Breast epithelium (tissue), 4 donors: Measurements from ENCODE around the gene NUP107. TPM values are rescaled to one million over a fixed set of nuclear protein-coding genes. Genes with fewer than 3 reads are reported as not detected.

Experiments
- DNase-seq, 2 donors: peaks; one replicate each; pipeline ENCODE4 v3.0.0-alpha.2; 2019; ENCODE audit warnings: low spot score in 2 of 2
- H3K27ac ChIP-seq, 2 donors: fragments of 200-600 bp; sonication (generic) in 1 of 2; one replicate each; pipeline ENCODE4 v1.5.1; 2016 to 2019; ENCODE audit warnings: mild to moderate bottlenecking in 1 of 2
- H3K27me3 ChIP-seq, 2 donors: fragments of 200-600 bp; sonication (generic) in 1 of 2; one replicate each; pipeline versions ENCODE4 v1.5.1 to v1.6.0; 2017 to 2019; ENCODE audit warnings: control low read depth in 1 of 2, mild to moderate bottlenecking in 1 of 2
- H3K36me3 ChIP-seq: fragments of 200-600 bp; one replicate; pipeline ENCODE4 v1.5.1; 2019
- H3K4me1 ChIP-seq, 2 donors: fragments of 200-600 bp; sonication (generic); one replicate each; pipeline ENCODE4 v1.5.1; 2016 to 2019; ENCODE audit warnings: control low read depth in 1 of 2
- H3K4me3 ChIP-seq, 3 donors: fragments of 200-600 bp; sonication (generic); 1 replicate in 2 of 3; 2 replicates in 1 of 3; pipeline ENCODE4 v1.5.1; 2016 to 2019; ENCODE audit warnings: mild to moderate bottlenecking in 3 of 3, moderate library complexity in 2 of 3
- H3K9me3 ChIP-seq, 2 donors: fragments of 200-600 bp; sonication (generic) in 1 of 2; one replicate each; pipeline ENCODE4 v1.5.1; 2016 to 2019; ENCODE audit warnings: control low read depth in 1 of 2
- POLR2A ChIP-seq: fragments of 450-650 bp; IDR thresholded peaks from one replicate; pipeline ENCODE4 v1.6.1; 2016; ENCODE audit warnings: antibody characterized with exemption, mild to moderate bottlenecking, moderate library complexity
- POLR2AphosphoS5 ChIP-seq, 3 donors: sonication (generic); formaldehyde crosslinking; IDR thresholded peaks; one replicate each; pipeline ENCODE4 v1.6.1; 2017; ENCODE audit warnings: antibody characterized with exemption in 3 of 3
- intact Hi-C: fragments of 100-400 bp; cut with DNase I; formaldehyde crosslinking; loops from one replicate; pipeline ENCODE4 v1.15.1; 2023; ENCODE audit warnings: low total_unique reads
- total RNA-seq, 3 donors: library from RNA; depleted of rRNA; stranded (reverse); fragments of >200 nt; gene quantifications; one replicate each; pipeline ENCODE4 v1.1.0, GENCODE V29; 2016
- TF ChIP-seq, protein P1 (sequence below), 3 donors: fragments of 450-650 bp; IDR thresholded peaks; one replicate each; pipeline ENCODE4 v1.5.1; 2016 to 2017; ENCODE audit warnings: antibody characterized with exemption in 3 of 3, mild to moderate bottlenecking in 3 of 3, moderate library complexity in 3 of 3

Gene NUP107
- total RNA-seq, 3 donors from 2014 or later: 44.6 to 62.6 (median 58.7) TPM

DNA sequence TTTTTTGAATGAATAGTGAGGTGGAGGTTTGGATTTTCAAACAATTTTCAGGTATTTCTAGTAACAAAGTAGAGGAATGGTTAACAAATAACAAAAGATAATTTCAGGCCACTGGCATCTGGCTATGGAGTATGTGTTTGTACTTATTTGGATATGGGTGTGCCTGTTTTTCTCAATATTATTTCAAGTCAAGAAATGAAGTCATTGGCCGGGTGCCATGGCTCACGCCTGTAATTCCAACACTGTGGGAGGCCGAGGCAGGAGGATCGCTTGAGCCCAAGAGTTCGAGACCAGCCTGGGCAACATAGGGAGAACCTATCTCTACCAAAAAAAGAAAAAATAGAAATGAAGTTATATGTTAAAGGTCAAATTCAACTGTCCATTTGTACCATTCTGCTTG, 73.1 kb downstream of the NUP107 start:
- intact Hi-C loops: no loop called here
- no peaks in the 10 kb centered on the region for H3K4me1 ChIP-seq
- no peaks in the 10 kb centered on the region for H3K36me3 ChIP-seq
- H3K27me3 ChIP-seq: no peaks in the 10 kb centered on the region
- no peak overlapping the region for H3K4me3 ChIP-seq
- no peak overlapping the region for H3K27ac ChIP-seq
- no peak for DNase-seq
- no peak for TF ChIP-seq POLR2A
- no peak for TF ChIP-seq POLR2AphosphoS5 (IDR thresholded peaks at IDR 0.05)
- TF ChIP-seq, protein P1, sequence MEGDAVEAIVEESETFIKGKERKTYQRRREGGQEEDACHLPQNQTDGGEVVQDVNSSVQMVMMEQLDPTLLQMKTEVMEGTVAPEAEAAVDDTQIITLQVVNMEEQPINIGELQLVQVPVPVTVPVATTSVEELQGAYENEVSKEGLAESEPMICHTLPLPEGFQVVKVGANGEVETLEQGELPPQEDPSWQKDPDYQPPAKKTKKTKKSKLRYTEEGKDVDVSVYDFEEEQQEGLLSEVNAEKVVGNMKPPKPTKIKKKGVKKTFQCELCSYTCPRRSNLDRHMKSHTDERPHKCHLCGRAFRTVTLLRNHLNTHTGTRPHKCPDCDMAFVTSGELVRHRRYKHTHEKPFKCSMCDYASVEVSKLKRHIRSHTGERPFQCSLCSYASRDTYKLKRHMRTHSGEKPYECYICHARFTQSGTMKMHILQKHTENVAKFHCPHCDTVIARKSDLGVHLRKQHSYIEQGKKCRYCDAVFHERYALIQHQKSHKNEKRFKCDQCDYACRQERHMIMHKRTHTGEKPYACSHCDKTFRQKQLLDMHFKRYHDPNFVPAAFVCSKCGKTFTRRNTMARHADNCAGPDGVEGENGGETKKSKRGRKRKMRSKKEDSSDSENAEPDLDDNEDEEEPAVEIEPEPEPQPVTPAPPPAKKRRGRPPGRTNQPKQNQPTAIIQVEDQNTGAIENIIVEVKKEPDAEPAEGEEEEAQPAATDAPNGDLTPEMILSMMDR (IDR thresholded peaks at IDR 0.05): no peak
- no peaks in the 10 kb centered on the region for H3K9me3 ChIP-seq

DNA sequence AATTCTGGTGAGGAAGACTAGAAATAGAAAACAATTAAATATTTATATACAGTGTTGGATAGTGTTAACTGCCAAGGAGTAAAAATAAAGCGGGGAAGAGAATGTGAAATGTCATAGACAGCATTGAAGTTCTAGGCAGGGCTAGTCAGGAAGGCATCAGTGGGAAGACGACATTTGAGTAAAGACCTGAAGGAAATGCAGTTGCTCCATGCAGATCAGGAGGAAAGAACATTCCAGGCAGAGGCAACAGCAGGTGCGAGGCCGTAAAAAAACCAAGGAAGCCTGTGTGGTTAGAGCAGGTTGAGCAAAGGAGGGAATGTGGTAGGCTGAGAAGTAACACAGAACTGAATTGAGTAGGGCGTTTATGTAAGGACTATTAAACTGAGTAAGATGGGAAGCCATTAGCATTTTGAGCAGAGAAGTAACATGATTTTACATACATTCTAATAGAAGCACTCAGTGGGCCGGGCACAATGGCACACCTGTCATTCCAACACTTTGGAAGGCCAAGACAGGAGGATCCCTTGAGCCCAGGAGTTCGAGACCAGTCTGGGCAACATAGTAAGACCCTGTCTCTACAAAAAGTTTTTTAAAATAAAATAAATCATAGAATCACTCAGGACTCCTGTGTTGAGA, 74.1 kb downstream of the NUP107 start:
- no peaks in the 10 kb centered on the region for H3K36me3 ChIP-seq
- intact Hi-C loops: no loop called here
- no peaks in the 10 kb centered on the region for H3K27me3 ChIP-seq

DNA sequence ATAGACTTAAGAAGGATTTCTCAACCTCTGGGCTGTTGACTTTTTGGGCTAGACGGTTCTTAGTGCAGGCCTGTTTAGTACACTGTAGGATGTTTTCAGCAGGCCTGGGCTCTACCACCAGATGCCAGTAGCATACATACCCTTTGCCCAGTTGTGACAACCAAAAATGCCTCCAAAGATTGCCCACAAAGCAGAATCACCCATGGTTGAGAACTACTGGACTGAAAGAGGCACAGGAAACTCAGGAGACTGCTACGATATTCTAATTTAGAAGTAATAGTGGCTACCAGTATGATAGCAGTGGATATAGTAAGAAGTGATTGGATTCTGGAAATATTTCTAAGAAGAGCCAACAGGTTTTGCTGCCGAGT, 74.6 kb downstream of the NUP107 start:
- intact Hi-C loops: no loop called here
- Histone ChIP-seq H3K36me3 (no peaks in the 10 kb centered on the region), H3K4me3 (no peak overlapping the region), H3K4me1 (no peaks in the 10 kb centered on the region), H3K27ac (no peak overlapping the region), H3K9me3 (no peaks in the 10 kb centered on the region), H3K27me3 (no peaks in the 10 kb centered on the region)
- DNase-seq: no peak
- no peak for TF ChIP-seq POLR2A
- TF ChIP-seq, protein P1 (IDR thresholded peaks at IDR 0.05): no peak

More for the DNA sequence above, 74.1 kb downstream of the NUP107 start:
- no peak for DNase-seq
- TF ChIP-seq POLR2A (no peak), POLR2AphosphoS5 (IDR thresholded peaks at IDR 0.05) (no peak)
- TF ChIP-seq, protein P1 (IDR thresholded peaks at IDR 0.05): no peak
- H3K27ac ChIP-seq: no peak overlapping the region
- H3K4me1 ChIP-seq: no peaks in the 10 kb centered on the region
- no peak overlapping the region for H3K4me3 ChIP-seq
- no peaks in the 10 kb centered on the region for H3K9me3 ChIP-seq

DNA sequence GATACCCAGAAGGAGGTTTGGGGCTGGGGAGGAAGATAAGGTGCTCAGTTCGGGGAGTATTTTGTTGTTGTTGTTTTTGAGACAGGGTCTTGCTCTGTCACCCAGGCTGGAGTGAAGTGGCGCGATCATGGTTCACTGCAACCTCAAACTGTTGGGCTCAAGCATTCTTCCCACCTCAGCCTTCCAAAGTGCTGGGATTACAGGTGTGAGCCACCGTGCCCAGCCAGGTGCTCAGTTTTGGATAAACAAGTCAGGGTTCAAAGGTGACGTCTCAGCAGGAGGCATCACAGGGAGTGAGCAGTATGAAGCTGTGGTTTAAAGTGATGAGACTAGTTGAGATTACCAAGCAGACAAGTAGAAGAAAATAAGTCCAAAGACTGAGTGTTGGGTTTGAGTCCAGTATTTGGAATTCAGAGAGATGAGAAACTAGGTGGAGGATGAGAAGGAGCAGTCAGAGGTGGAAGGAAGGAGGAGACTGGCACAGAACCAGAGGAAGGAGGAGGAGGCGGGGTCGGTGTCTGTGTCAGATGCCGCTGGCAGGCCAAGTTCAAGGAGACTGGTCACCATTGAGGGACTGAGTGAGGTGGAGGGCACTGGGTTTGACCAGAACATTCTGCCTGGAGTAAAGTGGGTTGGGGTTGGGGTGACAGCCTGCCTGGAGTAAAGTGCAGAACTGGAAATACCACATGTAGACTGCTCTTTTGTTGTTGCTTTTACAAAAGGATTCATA, 75.3 kb downstream of the NUP107 start:
- no peak overlapping the region for H3K4me3 ChIP-seq
- no peaks in the 10 kb centered on the region for H3K27me3 ChIP-seq
- TF ChIP-seq, protein P1 (IDR thresholded peaks at IDR 0.05): no peak
- no peak for TF ChIP-seq POLR2AphosphoS5 (IDR thresholded peaks at IDR 0.05)
- TF ChIP-seq POLR2A: no peak
- no peak overlapping the region for H3K27ac ChIP-seq
- no peaks in the 10 kb centered on the region for H3K36me3 ChIP-seq
- no peaks in the 10 kb centered on the region for H3K4me1 ChIP-seq
- intact Hi-C loops: no loop called here
- H3K9me3 ChIP-seq: no peaks in the 10 kb centered on the region
- no peak for DNase-seq

DNA sequence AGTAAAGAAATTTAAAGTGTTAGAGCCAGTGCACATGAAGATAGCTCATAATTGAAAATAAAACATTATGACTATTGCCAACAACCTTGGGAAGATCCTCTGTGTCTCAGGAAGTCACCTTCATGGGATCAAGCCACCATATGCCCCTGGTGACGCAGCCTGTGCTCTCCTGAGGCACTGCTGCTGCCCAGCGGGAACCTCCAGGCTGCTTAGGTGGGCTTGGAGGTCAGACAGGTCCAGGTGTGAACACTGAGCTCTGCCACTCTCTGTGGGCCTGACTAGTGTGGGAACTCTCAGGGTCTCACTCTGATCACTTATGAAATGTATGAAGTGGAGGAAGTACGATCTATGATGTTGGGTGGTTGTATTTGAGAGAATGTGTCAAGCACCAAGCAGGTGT, 75.9 kb downstream of the NUP107 start:
- TF ChIP-seq POLR2AphosphoS5 (IDR thresholded peaks at IDR 0.05) (no peak), POLR2A (no peak)
- TF ChIP-seq, protein P1 (IDR thresholded peaks at IDR 0.05): no peak
- no peaks in the 10 kb centered on the region for H3K36me3 ChIP-seq
- no peak for DNase-seq

More for the DNA sequence above, 75.9 kb downstream of the NUP107 start:
- Histone ChIP-seq H3K4me3 (no peak overlapping the region), H3K4me1 (no peaks in the 10 kb centered on the region), H3K27ac (no peak overlapping the region), H3K27me3 (no peaks in the 10 kb centered on the region), H3K9me3 (no peaks in the 10 kb centered on the region)
- intact Hi-C loops: no loop called here
